ENCODE measurements around the gene PSMD2. TPM values are rescaled to one million over a fixed set of nuclear protein-coding genes. Genes with fewer than 3 reads are reported as not detected.

Gene PSMD2
- total and polyA plus RNA-seq, 2 donors (not counting 3 experiments of a cell fraction or from before 2014, with no cell fraction given) = 414 to 435 TPM

- ChIA-PET CTCF (interaction anchor here (0.7 to 2.2 kb wide), 11 partner anchors 8 to 442 kb away, joined by 3 to 7 read pairs (median 4); partner anchors contain the start of gene EIF2B5), POLR2A (interaction anchor here (0.6 to 1.0 kb wide), 3 partner anchors 22 to 186 kb away, joined by 3 to 5 read pairs (median 4); no protein-coding TSS in a partner anchor)
- TF ChIP-seq CTCF (IDR thresholded peaks at IDR 0.05; ENCODE audit: extremely low read depth in 1 of 2, insufficient read depth in 1 of 2, low read depth in 1 of 2, low read length in 2 of 2) = no peak
- no peak for TF ChIP-seq EZH2 (IDR thresholded peaks at IDR 0.05; ENCODE audit: borderline replicate concordance, low read depth, low read length, severe bottlenecking)
- no peak for TF ChIP-seq GATA2 (IDR thresholded peaks at IDR 0.05; ENCODE audit: insufficient read depth, insufficient read length, low read depth, low read length)
- TF ChIP-seq JUN (IDR thresholded peaks at IDR 0.05; ENCODE audit: borderline replicate concordance, insufficient read depth, insufficient read length, low read depth) = no peak
- no peak for TF ChIP-seq POLR2A (IDR thresholded peaks at IDR 0.05; ENCODE audit: low read depth, low read length)
- no peak for TF ChIP-seq MYC (IDR thresholded peaks at IDR 0.05; ENCODE audit: low read depth, low read length)
- TF ChIP-seq POLR2AphosphoS5 (IDR thresholded peaks at IDR 0.05; ENCODE audit: insufficient read depth, low read depth, low read length) = no peak
- TF ChIP-seq FOS (IDR thresholded peaks at IDR 0.05; ENCODE audit: borderline replicate concordance, insufficient read depth, low read length) = no peak
- no peak for TF ChIP-seq MAX (IDR thresholded peaks at IDR 0.05; ENCODE audit: insufficient read depth, insufficient read length)
- no TSS peak for BruUV-seq (replicated peaks)
- H3K4me1 ChIP-seq (ENCODE audit: control insufficient read depth, extremely low read depth, insufficient read depth, low read length) = peaks cover 69% of the 10 kb centered on the region
- no peaks in the 10 kb centered on the region for H3K9me1 ChIP-seq (replicated peaks; ENCODE audit: control insufficient read depth, extremely low read depth, insufficient read depth, low read length)
- peaks cover 14 to 18% of the 10 kb centered on the region in 2 experiments for H3K36me3 ChIP-seq (ENCODE audit: control insufficient read depth in 2 of 2, extremely low read depth in 1 of 2, insufficient read depth in 2 of 2, low read length in 2 of 2)
- H3K9me3 ChIP-seq (replicated peaks; ENCODE audit: control insufficient read depth, insufficient read depth, low read length) = no peaks in the 10 kb centered on the region
- H3K79me2 ChIP-seq (ENCODE audit: control insufficient read depth, insufficient read depth, low read length) = peaks cover 48% of the 10 kb centered on the region
- H3K27ac ChIP-seq (ENCODE audit: insufficient read depth, low read depth, low read length) = peak within 1 kb of the TSS; percentile 99
- H2AFZ ChIP-seq (ENCODE audit: low read depth, low read length) = peak within 1 kb of the TSS; percentile 24
- peak within 1 kb of the TSS; percentile 76 for H3K9ac ChIP-seq (replicated peaks; ENCODE audit: extremely low read depth, insufficient read depth, low read length)
- dilution Hi-C loops (cut with MboI; ENCODE audit: extremely low pct_ligation_motif_present, low sequenced_read_pairs) = no loop called here
- peak within 1 kb of the TSS; percentile 31 to 62 (median 54) for H3K4me3 ChIP-seq (replicated peaks in 1 of 3; ENCODE audit: insufficient read depth in 1 of 3, low read depth in 1 of 3, low read length in 3 of 3)
- peak; percentile 12 for DNase-seq (ENCODE audit: low read depth, low spot score)
- H4K20me1 ChIP-seq (replicated peaks; ENCODE audit: control insufficient read depth, extremely low read depth, insufficient read depth, low read length) = no peaks in the 10 kb centered on the region
- intact Hi-C loops (cut with micrococcal nuclease) = loop anchor here (10.0 kb wide), 1 partner anchor 1597 kb away; the partner anchor contains the start of gene TRA2B
- peak within 1 kb of the TSS; percentile 73 for H3K4me2 ChIP-seq (ENCODE audit: insufficient read depth, low read length)
- peak; percentile 35 for FAIRE-seq
- H3K27me3 ChIP-seq (ENCODE audit: control insufficient read depth in 2 of 2, insufficient read depth in 2 of 2, low read length in 2 of 2) = no peaks in the 10 kb centered on the region
Measured at GRCh38 chr3:184337399-184337714, 38.3 kb downstream of the PSMD2 start, which contains the start of gene FAM131A. Gene FAM131A, plus strand, starts transcription at chr3:184337600. Its CDS starts 31 bp downstream, at chr3:184337631.

Measured in endothelial cell of umbilical vein (primary cell).